Mesenchymal stem cell (in vitro differentiated cells and primary cell): ENCODE data around the gene ADAMTS17.

Experiments used
- DNase-seq: peaks from one replicate; pipeline ENCODE4 v3.0.0-alpha.2; 2013
- H2AFZ ChIP-seq: one replicate; pipeline ENCODE4 v1.6.1; 2013; ENCODE audit warnings: low read depth, mild to moderate bottlenecking, control low read depth, inconsistent platforms, low read length, moderate library complexity
- H2AK5ac ChIP-seq: 2 replicates; pipeline ENCODE4 v1.6.1; 2013; ENCODE audit warnings: low read length, moderate library complexity, mild to moderate bottlenecking, inconsistent platforms; ENCODE audit not compliant: severe bottlenecking
- H2BK120ac ChIP-seq: one replicate; pipeline ENCODE4 v1.6.1; 2013; ENCODE audit warnings: low read depth, mild to moderate bottlenecking, inconsistent platforms, low read length, moderate library complexity
- H2BK12ac ChIP-seq, 2 experiments: one replicate each; pipeline ENCODE4 v1.6.1; 2013; ENCODE audit warnings: inconsistent platforms in 2 of 2, low read length in 2 of 2, mild to moderate bottlenecking in 2 of 2, moderate library complexity in 2 of 2, control low read depth in 1 of 2
- H2BK15ac ChIP-seq: one replicate; pipeline ENCODE4 v1.6.1; 2013; ENCODE audit warnings: mild to moderate bottlenecking, low read depth, inconsistent platforms; ENCODE audit not compliant: poor library complexity, severe bottlenecking
- H2BK5ac ChIP-seq: 2 replicates; pipeline ENCODE4 v1.6.1; 2013; ENCODE audit warnings: low read depth, mild to moderate bottlenecking, low read length, control low read depth, inconsistent platforms; ENCODE audit not compliant: poor library complexity, severe bottlenecking
- H3K14ac ChIP-seq, 2 experiments: one replicate each; pipeline ENCODE4 v1.6.1; 2013; ENCODE audit warnings: inconsistent platforms in 2 of 2, low read length in 2 of 2, control low read depth in 1 of 2, mild to moderate bottlenecking in 1 of 2, moderate library complexity in 1 of 2
- H3K18ac ChIP-seq, 2 experiments: one replicate each; pipeline ENCODE4 v1.6.1; 2013; ENCODE audit warnings: inconsistent platforms in 2 of 2, low read length in 2 of 2, control low read depth in 1 of 2, low read depth in 1 of 2, mild to moderate bottlenecking in 1 of 2
- H3K23ac ChIP-seq, 2 experiments: one replicate each; pipeline ENCODE4 v1.6.1; 2013; ENCODE audit warnings: inconsistent platforms in 2 of 2, low read length in 2 of 2, mild to moderate bottlenecking in 2 of 2, moderate library complexity in 2 of 2, control low read depth in 1 of 2
- H3K27ac ChIP-seq: 2 replicates; pipeline ENCODE4 v1.5.1; 2013; ENCODE audit warnings: mild to moderate bottlenecking, moderate library complexity, low read length, control low read depth, inconsistent platforms; ENCODE audit not compliant: poor library complexity, severe bottlenecking
- H3K27me3 ChIP-seq, 2 experiments: 2 replicates each; pipeline versions ENCODE4 v1.6.1 to v1.7.0; 2013; ENCODE audit warnings: low read length in 2 of 2, mild to moderate bottlenecking in 2 of 2, moderate library complexity in 2 of 2, control low read depth in 1 of 2, inconsistent platforms in 1 of 2; ENCODE audit not compliant: control insufficient read depth in 1 of 2, insufficient read depth in 1 of 2
- H3K36me3 ChIP-seq, 2 experiments: 2 replicates each; pipeline versions ENCODE4 v1.6.1 to v1.7.0; 2013; ENCODE audit warnings: low read length in 2 of 2, control low read depth in 1 of 2, inconsistent platforms in 1 of 2, low read depth in 1 of 2, mild to moderate bottlenecking in 1 of 2; ENCODE audit not compliant: insufficient read depth in 2 of 2, control insufficient read depth in 1 of 2
- H3K4ac ChIP-seq, 2 experiments: one replicate each; pipeline ENCODE4 v1.6.1; 2013; ENCODE audit warnings: inconsistent platforms in 2 of 2, low read length in 2 of 2, mild to moderate bottlenecking in 2 of 2, moderate library complexity in 2 of 2, control low read depth in 1 of 2, low read depth in 1 of 2
- H3K4me1 ChIP-seq: 2 replicates; pipeline ENCODE4 v1.6.1; 2013; ENCODE audit warnings: low read depth, low read length, control low read depth; ENCODE audit not compliant: control insufficient read depth, insufficient read depth
- H3K4me2 ChIP-seq: 2 replicates; pipeline ENCODE4 v1.6.1; 2013; ENCODE audit warnings: low read length, mild to moderate bottlenecking, inconsistent platforms; ENCODE audit not compliant: poor library complexity, severe bottlenecking
- H3K4me3 ChIP-seq, 2 experiments: 2 replicates each; pipeline versions ENCODE4 v1.5.1 to v1.7.0; 2013; ENCODE audit warnings: low read length in 2 of 2, mild to moderate bottlenecking in 2 of 2, control low read depth in 1 of 2, low read depth in 1 of 2; ENCODE audit not compliant: insufficient read depth in 1 of 2
- H3K79me1 ChIP-seq: replicated peaks from 2 replicates; pipeline ENCODE4 v1.6.1; 2013; ENCODE audit warnings: mild to moderate bottlenecking, control low read depth, low read length, inconsistent platforms; ENCODE audit not compliant: poor library complexity, severe bottlenecking
- H3K9ac ChIP-seq: 2 replicates; pipeline ENCODE4 v1.7.0; 2013; ENCODE audit warnings: mild to moderate bottlenecking, low read length, moderate library complexity
- H3K9me3 ChIP-seq: 2 replicates; pipeline ENCODE4 v1.7.0; 2013; ENCODE audit warnings: mild to moderate bottlenecking, low read length; ENCODE audit not compliant: control insufficient read depth
- H4K8ac ChIP-seq: one replicate; pipeline ENCODE4 v1.6.1; 2013; ENCODE audit warnings: inconsistent platforms, mild to moderate bottlenecking, low read length, moderate library complexity
- H4K91ac ChIP-seq: one replicate; pipeline ENCODE4 v1.6.1; 2013; ENCODE audit warnings: mild to moderate bottlenecking, low read length, inconsistent platforms
- WGBS: methylation state at CpG from one replicate; pipeline ENCODE4 v1.1.7; 2013; ENCODE audit warnings: mixed read lengths; 5-methylcytosine and 5-hydroxymethylcytosine counted together

ADAMTS17 gene

DNA sequence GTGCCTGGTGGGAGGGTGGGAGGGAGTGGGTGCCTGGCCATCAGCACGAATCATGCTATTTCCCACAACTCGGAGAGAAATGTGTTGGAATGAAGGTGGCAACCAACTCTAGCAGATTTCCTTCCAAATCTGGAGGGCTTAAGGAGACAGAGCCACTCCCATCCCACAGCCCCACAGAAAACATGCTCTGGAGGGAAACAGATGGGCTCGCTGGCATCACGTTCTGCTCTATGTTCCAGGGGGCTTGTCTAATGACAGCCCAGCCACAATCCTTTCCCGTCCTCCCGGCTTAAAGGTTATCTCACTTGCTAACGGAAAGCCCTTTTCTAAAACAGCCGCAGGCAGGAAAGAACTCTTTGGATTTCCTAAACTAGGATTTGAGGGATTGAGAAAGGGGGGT lies 65.3 kb downstream of the ADAMTS17 start:
- no peak overlapping the region for H3K18ac ChIP-seq
- H2BK15ac ChIP-seq, result no peak overlapping the region
- H3K14ac ChIP-seq, result no peak overlapping the region
- H3K9ac ChIP-seq, result no peak overlapping the region
- no peak overlapping the region for H3K4ac ChIP-seq
- no peak overlapping the region for H2AFZ ChIP-seq
- no peak overlapping the region for H3K4me2 ChIP-seq
- H2BK12ac ChIP-seq, result no peak overlapping the region
- H3K27ac ChIP-seq, result no peak overlapping the region
- H3K23ac ChIP-seq, result no peak overlapping the region
- no peak overlapping the region for H2BK120ac ChIP-seq
- DNase-seq, result no peak
- 91% methylated on average over 7 of the region's 8 CpGs for WGBS
- no peak overlapping the region for H4K91ac ChIP-seq
- peaks cover 0 to 3% of the 10 kb centered on the region in 2 experiments for H3K27me3 ChIP-seq
- H3K79me1 ChIP-seq, result no peaks in the 10 kb centered on the region
- H3K9me3 ChIP-seq, result peaks cover 18% of the 10 kb centered on the region
- no peak overlapping the region for H3K4me3 ChIP-seq
- no peak overlapping the region for H2AK5ac ChIP-seq
- no peak overlapping the region for H2BK5ac ChIP-seq
- H4K8ac ChIP-seq, result no peak overlapping the region
- no peaks in the 10 kb centered on the region for H3K4me1 ChIP-seq
- no peaks in the 10 kb centered on the region for H3K36me3 ChIP-seq

DNA sequence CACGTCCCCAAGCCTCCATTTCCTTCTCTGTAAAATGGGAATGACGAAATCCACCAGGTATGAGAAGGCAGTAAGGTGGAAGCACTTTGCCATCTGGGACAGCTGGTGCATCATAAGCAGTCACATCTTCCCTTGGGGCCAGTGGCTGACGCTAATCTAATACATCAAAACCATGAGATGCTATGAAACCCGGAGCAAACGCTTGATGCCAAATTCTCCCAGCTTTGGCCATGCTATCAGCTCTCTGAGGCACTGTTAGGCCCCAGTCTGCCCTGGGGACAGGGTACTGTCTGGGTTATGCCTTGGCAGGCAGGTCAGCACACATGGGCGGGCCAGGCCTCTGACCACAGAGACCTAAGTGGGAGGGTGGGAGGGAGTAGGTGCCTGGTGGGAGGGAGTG lies 66.1 kb downstream of the ADAMTS17 start:
- Histone ChIP-seq H3K79me1 (no peaks in the 10 kb centered on the region), H3K23ac (no peak overlapping the region), H2BK120ac (no peak overlapping the region), H3K4me1 (no peaks in the 10 kb centered on the region), H4K8ac (no peak overlapping the region), H3K18ac (no peak overlapping the region), H2AFZ (no peak overlapping the region), H3K9ac (no peak overlapping the region), H3K4me2 (no peak overlapping the region), H3K4ac (no peak overlapping the region), H4K91ac (no peak overlapping the region), H3K27ac (no peak overlapping the region), H3K4me3 (no peak overlapping the region), H2BK12ac (no peak overlapping the region), H2BK5ac (no peak overlapping the region), H3K27me3 (peaks cover 0 to 3% of the 10 kb centered on the region in 2 experiments), H2AK5ac (no peak overlapping the region), H3K14ac (no peak overlapping the region), H3K36me3 (no peaks in the 10 kb centered on the region), H3K9me3 (peaks cover 18% of the 10 kb centered on the region), H2BK15ac (no peak overlapping the region)
- DNase-seq, result no peak
- 66% methylated on average over 6 of the region's 6 CpGs for WGBS

DNA sequence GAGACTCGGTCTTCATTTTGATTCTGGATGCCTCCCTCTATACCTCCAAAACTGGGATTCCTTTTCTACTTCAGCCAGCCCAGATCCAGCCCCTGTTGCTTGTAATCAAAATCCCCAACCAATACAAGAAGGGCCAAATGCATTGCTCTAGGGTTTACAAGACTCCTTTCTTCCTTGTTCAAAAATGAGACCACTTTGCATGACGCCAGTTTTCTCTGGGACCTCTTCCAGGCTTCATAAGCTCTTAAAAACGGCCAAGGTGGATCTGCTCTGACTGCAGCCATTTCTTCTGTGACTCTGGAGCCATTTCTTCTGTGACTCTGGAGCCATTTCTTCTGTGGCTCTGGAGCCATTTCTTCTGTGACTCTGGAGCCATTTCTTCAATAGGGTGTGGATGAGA lies 71.9 kb downstream of the ADAMTS17 start:
- Histone ChIP-seq H2AK5ac (no peak overlapping the region), H3K79me1 (no peaks in the 10 kb centered on the region), H3K27ac (no peak overlapping the region), H3K14ac (no peak overlapping the region), H4K8ac (no peak overlapping the region), H2BK5ac (no peak overlapping the region), H3K9me3 (peaks cover 18% of the 10 kb centered on the region), H4K91ac (no peak overlapping the region), H3K23ac (no peak overlapping the region), H3K27me3 (no peaks in the 10 kb centered on the region), H3K4ac (no peak overlapping the region), H3K4me3 (no peak overlapping the region), H2BK12ac (no peak overlapping the region), H3K9ac (no peak overlapping the region), H3K4me1 (no peaks in the 10 kb centered on the region), H3K18ac (no peak overlapping the region), H2AFZ (no peak overlapping the region), H3K36me3 (no peaks in the 10 kb centered on the region), H2BK120ac (no peak overlapping the region), H3K4me2 (no peak overlapping the region), H2BK15ac (no peak overlapping the region)
- no peak for DNase-seq
- 57% methylated on average over 3 of the region's 3 CpGs for WGBS

DNA sequence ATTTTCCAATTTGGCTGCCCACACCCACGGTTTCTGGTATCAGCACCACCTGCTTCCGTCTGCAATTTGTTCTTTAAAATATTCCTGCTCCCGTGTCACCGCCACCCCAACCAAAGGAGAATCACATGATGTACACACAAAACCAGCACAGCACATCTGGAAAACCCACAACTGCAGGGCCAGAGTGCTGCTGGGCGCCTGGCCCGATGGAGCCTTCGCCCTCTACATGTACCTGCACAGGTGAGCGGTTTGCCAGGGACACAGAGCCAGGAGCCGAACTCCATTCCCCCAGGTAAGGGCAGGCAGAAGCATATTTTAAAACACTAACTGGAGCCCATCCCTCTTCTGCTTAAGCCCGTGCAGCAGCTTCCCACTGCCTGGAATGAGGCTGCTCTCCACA lies 75.6 kb downstream of the ADAMTS17 start:
- Histone ChIP-seq H3K4me1 (no peaks in the 10 kb centered on the region), H3K18ac (no peak overlapping the region), H3K4me2 (no peak overlapping the region), H2AFZ (no peak overlapping the region), H2BK120ac (no peak overlapping the region), H3K4ac (no peak overlapping the region), H2AK5ac (no peak overlapping the region), H3K36me3 (no peaks in the 10 kb centered on the region), H4K8ac (no peak overlapping the region), H4K91ac (no peak overlapping the region), H3K14ac (no peak overlapping the region), H3K27me3 (no peaks in the 10 kb centered on the region), H3K23ac (no peak overlapping the region), H3K9ac (no peak overlapping the region), H3K27ac (no peak overlapping the region), H3K9me3 (no peaks in the 10 kb centered on the region), H3K79me1 (no peaks in the 10 kb centered on the region), H2BK12ac (no peak overlapping the region), H3K4me3 (no peak overlapping the region), H2BK5ac (no peak overlapping the region), H2BK15ac (no peak overlapping the region)
- 55% methylated on average over 10 of the region's 10 CpGs for WGBS
- no peak for DNase-seq
